DOHH2 (cell line): Measurements from ENCODE around the gene PIK3CB.

Source experiments
- H3F3A ChIP-seq: fragments of 200-600 bp; sonication (generic), shearing (Covaris generic); 2 replicates; pipeline ENCODE4 v1.6.0; 2016; ENCODE audit warnings: antibody characterized with exemption, mild to moderate bottlenecking; ENCODE audit not compliant: control insufficient read depth, insufficient read depth
- H3K27ac ChIP-seq: fragments of 200-600 bp; sonication (generic); 2 replicates; pipeline ENCODE4 v1.5.1; 2014; ENCODE audit warnings: low read depth, mild to moderate bottlenecking, low read length, moderate library complexity
- H3K27me3 ChIP-seq: fragments of 200-600 bp; sonication (generic); 2 replicates; pipeline ENCODE4 v1.6.1; 2014; ENCODE audit warnings: mild to moderate bottlenecking, low read length, mixed read lengths; ENCODE audit not compliant: control insufficient read depth
- H3K36me3 ChIP-seq: fragments of 200-600 bp; sonication (generic); 2 replicates; pipeline ENCODE4 v1.6.1; 2014; ENCODE audit warnings: mild to moderate bottlenecking, low read length, moderate library complexity, mixed read lengths; ENCODE audit not compliant: control insufficient read depth
- H3K4me1 ChIP-seq: fragments of 200-600 bp; sonication (generic); 2 replicates; pipeline ENCODE4 v1.6.1; 2014; ENCODE audit warnings: mild to moderate bottlenecking, low read length, mixed read lengths; ENCODE audit not compliant: control insufficient read depth
- H3K4me2 ChIP-seq: fragments of 200-600 bp; sonication (generic); 2 replicates; pipeline ENCODE4 v1.6.0; 2014; ENCODE audit warnings: mild to moderate bottlenecking, low read length, moderate library complexity
- H3K4me3 ChIP-seq: fragments of 200-600 bp; sonication (generic); 2 replicates; pipeline ENCODE4 v1.5.1; 2014; ENCODE audit warnings: mild to moderate bottlenecking, low read length, mixed read lengths
- H3K79me2 ChIP-seq: fragments of 200-600 bp; sonication (generic); 2 replicates; pipeline ENCODE4 v1.6.1; 2014; ENCODE audit warnings: mild to moderate bottlenecking, low read length, mixed read lengths; ENCODE audit not compliant: control insufficient read depth
- H3K9me2 ChIP-seq: fragments of 200-600 bp; sonication (generic); replicated peaks from 2 replicates; pipeline ENCODE4 v1.6.1; 2014; ENCODE audit warnings: mild to moderate bottlenecking, low read length, mixed read lengths; ENCODE audit not compliant: control insufficient read depth
- H3K9me3 ChIP-seq: fragments of 200-600 bp; sonication (generic); 2 replicates; pipeline ENCODE4 v1.6.1; 2014; ENCODE audit warnings: antibody characterized with exemption, low read length, mixed read lengths; ENCODE audit not compliant: control insufficient read depth, insufficient read depth
- H4K20me1 ChIP-seq: fragments of 200-600 bp; sonication (generic); 2 replicates; pipeline ENCODE4 v1.6.0; 2014; ENCODE audit warnings: low read depth, mild to moderate bottlenecking, antibody characterized with exemption, low read length, moderate library complexity; ENCODE audit not compliant: control insufficient read depth, insufficient read depth
- CTCF ChIP-seq: fragments of 200-600 bp; sonication (generic); IDR thresholded peaks from one replicate; pipeline ENCODE4 v1.5.1; 2014; ENCODE audit warnings: antibody characterized with exemption, mild to moderate bottlenecking, low read depth, low read length; ENCODE audit not compliant: poor library complexity, severe bottlenecking
- EZH2phosphoT487 ChIP-seq: fragments of 200-600 bp; sonication (generic); IDR thresholded peaks from 2 replicates; pipeline ENCODE4 v1.6.1; 2017; ENCODE audit warnings: borderline replicate concordance, mild to moderate bottlenecking, antibody characterized with exemption, low read length, moderate library complexity, mixed read lengths

PIK3CB gene

GRCh38 chr3:138774529-138775253 is 60.0 kb downstream of the PIK3CB start:
- H3K4me2 ChIP-seq: no peak overlapping the region
- H3K4me1 ChIP-seq: no peaks in the 10 kb centered on the region
- H3K27ac ChIP-seq: no peak overlapping the region

GRCh38 chr3:138771585-138771984 is 63.1 kb downstream of the PIK3CB start:
- Histone ChIP-seq H3K9me3 (peaks cover 27% of the 10 kb centered on the region; the same call in 1 of the 2 replicates), H3K4me1 (no peaks in the 10 kb centered on the region), H3K27ac (no peak overlapping the region), H3K27me3 (no peaks in the 10 kb centered on the region), H3K79me2 (peaks cover 6% of the 10 kb centered on the region), H3K4me2 (no peak overlapping the region), H4K20me1 (no peaks in the 10 kb centered on the region), H3K4me3 (no peak overlapping the region), H3F3A (no peaks in the 10 kb centered on the region), H3K9me2 (no peaks in the 10 kb centered on the region), H3K36me3 (peaks cover 26% of the 10 kb centered on the region)
- TF ChIP-seq EZH2phosphoT487: no peak
- TF ChIP-seq CTCF: no peak

More at GRCh38 chr3:138774529-138775253, 60.0 kb downstream of the PIK3CB start:
- Histone ChIP-seq H3K9me2 (no peaks in the 10 kb centered on the region), H3K4me3 (no peak overlapping the region), H4K20me1 (no peaks in the 10 kb centered on the region), H3K36me3 (peaks cover 3% of the 10 kb centered on the region; the same call in 1 of the 2 replicates), H3K27me3 (no peaks in the 10 kb centered on the region), H3F3A (no peaks in the 10 kb centered on the region), H3K79me2 (peaks cover 18% of the 10 kb centered on the region), H3K9me3 (peaks cover under 1% of the 10 kb centered on the region; the same call in 1 of the 2 replicates)
- TF ChIP-seq EZH2phosphoT487 (no peak), CTCF (no peak)

- no peaks in the 10 kb centered on the region for H3K4me1 ChIP-seq
- TF ChIP-seq CTCF: no peak
- TF ChIP-seq EZH2phosphoT487: no peak
- peaks cover 6% of the 10 kb centered on the region; the same call in 1 of the 2 replicates for H3K79me2 ChIP-seq
- H3F3A ChIP-seq: no peaks in the 10 kb centered on the region
- peaks cover 26% of the 10 kb centered on the region for H3K36me3 ChIP-seq
- peaks cover 27% of the 10 kb centered on the region; the same call in 1 of the 2 replicates for H3K9me3 ChIP-seq
- H4K20me1 ChIP-seq: no peaks in the 10 kb centered on the region
- no peaks in the 10 kb centered on the region for H3K27me3 ChIP-seq
- no peak overlapping the region for H3K4me2 ChIP-seq
- H3K27ac ChIP-seq: no peak overlapping the region
- H3K9me2 ChIP-seq: no peaks in the 10 kb centered on the region; the same call in 1 of the 2 replicates
- no peak overlapping the region for H3K4me3 ChIP-seq
Measured at GRCh38 chr3:138769616-138770015, 65.1 kb downstream of the PIK3CB start.
